ENCODE data around the gene DNAH11. TPM values are rescaled to one million over a fixed set of nuclear protein-coding genes. Genes with fewer than 3 reads are reported as not detected.

Gene DNAH11
- total RNA-seq, 1 experiment from 2014 or later, result 1.6 TPM

- no peak overlapping the region for H3K4me2 ChIP-seq (ENCODE audit: low read length)
- BruUV-seq (replicated peaks), result no TSS peak
- H3K27ac ChIP-seq (ENCODE audit: low read length), result no peak overlapping the region
- H3K27me3 ChIP-seq (ENCODE audit: low read length), result no peaks in the 10 kb centered on the region
- ATAC-seq (no peak), DNase-seq (no peak)
- no peak overlapping the region for H3K9ac ChIP-seq (ENCODE audit: low read length)
- H3K9me3 ChIP-seq (ENCODE audit: low read length), result no peaks in the 10 kb centered on the region
- ChIA-PET POLR2A (ENCODE audit: unreplicated experiment) (no interaction called here), CTCF (no interaction called here)
- no peak overlapping the region for H3K4me3 ChIP-seq (ENCODE audit: low read length)
- H2AFZ ChIP-seq (ENCODE audit: low read length), result no peak overlapping the region
- intact Hi-C loops (cut with micrococcal nuclease), result no loop called here
- no peaks in the 10 kb centered on the region for H3F3A ChIP-seq (ENCODE audit: low read length, unreplicated experiment)
- H4K20me1 ChIP-seq (ENCODE audit: low read length), result no peaks in the 10 kb centered on the region
- peaks cover 28% of the 10 kb centered on the region for H3K36me3 ChIP-seq (ENCODE audit: low read depth, low read length)
- H3K4me1 ChIP-seq (ENCODE audit: insufficient read depth, low read length), result peaks cover 15% of the 10 kb centered on the region; the same call in 1 of the 2 replicates
- H3K79me2 ChIP-seq (ENCODE audit: low read length), result no peaks in the 10 kb centered on the region
- H3K9me2 ChIP-seq (replicated peaks; ENCODE audit: low read length), result no peaks in the 10 kb centered on the region
- TF ChIP-seq EZH2 (IDR thresholded peaks at IDR 0.05; ENCODE audit: low read length, unreplicated experiment), result no peak
- TF ChIP-seq EZH2phosphoT487 (IDR thresholded peaks at IDR 0.05; ENCODE audit: borderline replicate concordance, low read length), result no peak
- TF ChIP-seq CTCF (conservative IDR thresholded peaks at IDR 0.05; ENCODE audit: low read depth, low read length), result no peak
These were observed 370.3 kb downstream of the DNAH11 start for GRCh38 chr7:21912931-21913780.

- Histone ChIP-seq H3K9me2 (replicated peaks; ENCODE audit: low read length) (no peaks in the 10 kb centered on the region), H4K20me1 (ENCODE audit: low read length) (no peaks in the 10 kb centered on the region), H3K4me1 (ENCODE audit: insufficient read depth, low read length) (peaks cover 15% of the 10 kb centered on the region; the same call in 1 of the 2 replicates), H3K4me2 (ENCODE audit: low read length) (no peak overlapping the region), H3K4me3 (ENCODE audit: low read length) (no peak overlapping the region), H3K9ac (ENCODE audit: low read length) (no peak overlapping the region), H3K9me3 (ENCODE audit: low read length) (no peaks in the 10 kb centered on the region), H3K27me3 (ENCODE audit: low read length) (no peaks in the 10 kb centered on the region), H3K27ac (ENCODE audit: low read length) (no peak overlapping the region), H3K36me3 (ENCODE audit: low read depth, low read length) (peaks cover 19% of the 10 kb centered on the region; the same call in 1 of the 2 replicates), H3K79me2 (ENCODE audit: low read length) (peaks cover 13% of the 10 kb centered on the region), H2AFZ (ENCODE audit: low read length) (no peak overlapping the region), H3F3A (ENCODE audit: low read length, unreplicated experiment) (no peaks in the 10 kb centered on the region)
- no peak for TF ChIP-seq CTCF (conservative IDR thresholded peaks at IDR 0.05; ENCODE audit: low read depth, low read length)
- TF ChIP-seq EZH2phosphoT487 (IDR thresholded peaks at IDR 0.05; ENCODE audit: borderline replicate concordance, low read length), result no peak
- DNase-seq, result no peak
- ATAC-seq, result no peak
- POLR2A ChIA-PET (ENCODE audit: unreplicated experiment), result no interaction called here
- CTCF ChIA-PET, result no interaction called here
- no TSS peak for BruUV-seq (replicated peaks)
- intact Hi-C loops (cut with micrococcal nuclease), result no loop called here
These were observed 371.8 kb downstream of the DNAH11 start for GRCh38 chr7:21914671-21915070.

- H3K9me2 ChIP-seq (replicated peaks; ENCODE audit: low read length), result no peaks in the 10 kb centered on the region
- H4K20me1 ChIP-seq (ENCODE audit: low read length), result no peaks in the 10 kb centered on the region
- H3K27ac ChIP-seq (ENCODE audit: low read length), result no peak overlapping the region
- no peak overlapping the region for H3K4me2 ChIP-seq (ENCODE audit: low read length)
- peaks cover 17% of the 10 kb centered on the region; the same call in 1 of the 2 replicates for H3K36me3 ChIP-seq (ENCODE audit: low read depth, low read length)
- no peak for ATAC-seq
- peaks cover 15% of the 10 kb centered on the region; the same call in 1 of the 2 replicates for H3K4me1 ChIP-seq (ENCODE audit: insufficient read depth, low read length)
- no peak overlapping the region for H3K4me3 ChIP-seq (ENCODE audit: low read length)
- intact Hi-C loops (cut with micrococcal nuclease), result no loop called here
- peaks cover 18% of the 10 kb centered on the region for H3K79me2 ChIP-seq (ENCODE audit: low read length)
- H3K9ac ChIP-seq (ENCODE audit: low read length), result no peak overlapping the region
- no peak for TF ChIP-seq EZH2 (IDR thresholded peaks at IDR 0.05; ENCODE audit: low read length, unreplicated experiment)
- TF ChIP-seq CTCF (conservative IDR thresholded peaks at IDR 0.05; ENCODE audit: low read depth, low read length), result no peak
- TF ChIP-seq EZH2phosphoT487 (IDR thresholded peaks at IDR 0.05; ENCODE audit: borderline replicate concordance, low read length), result no peak
- no peak overlapping the region for H2AFZ ChIP-seq (ENCODE audit: low read length)
- no peak for DNase-seq
- ChIA-PET POLR2A (ENCODE audit: unreplicated experiment) (no interaction called here), CTCF (no interaction called here)
- BruUV-seq (replicated peaks), result no TSS peak
- no peaks in the 10 kb centered on the region for H3K27me3 ChIP-seq (ENCODE audit: low read length)
- no peaks in the 10 kb centered on the region for H3F3A ChIP-seq (ENCODE audit: low read length, unreplicated experiment)
- no peaks in the 10 kb centered on the region for H3K9me3 ChIP-seq (ENCODE audit: low read length)
These were observed 372.3 kb downstream of the DNAH11 start for GRCh38 chr7:21915140-21915539.

Measured in PC-3 (cell line).